ENCODE data around the gene IRF4.

The IRF4 gene

DNA sequence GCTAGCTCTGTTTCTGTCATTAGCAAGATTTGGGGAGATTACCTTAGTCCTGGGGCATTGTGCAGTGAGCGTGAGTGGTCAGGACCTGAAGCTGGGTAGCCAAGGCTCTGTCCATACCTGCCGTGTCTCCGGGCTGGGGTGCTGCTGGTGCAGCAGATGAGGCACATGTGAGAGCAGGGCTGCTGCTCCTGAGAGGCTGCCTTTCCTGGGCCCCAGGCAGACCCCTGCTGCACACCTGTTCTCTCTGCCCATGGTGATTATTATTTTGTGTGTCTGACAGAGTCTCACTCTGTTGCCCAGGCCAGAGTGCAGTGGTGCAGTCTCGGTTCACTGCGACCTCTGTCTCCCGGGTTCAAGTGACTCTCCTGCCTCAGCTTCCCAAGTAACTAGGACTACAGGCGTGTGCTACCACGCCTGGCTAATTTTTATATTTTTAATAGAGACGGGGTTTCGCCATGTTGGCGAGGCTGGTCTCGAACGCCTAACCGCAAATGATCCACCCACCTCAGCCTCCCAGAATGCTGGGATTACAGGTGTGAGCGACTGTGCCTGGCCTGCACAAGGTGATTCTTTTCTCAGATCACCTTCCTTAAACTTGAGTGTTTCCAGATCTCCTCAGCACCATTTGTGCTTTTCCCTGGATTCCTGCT is 36.8 kb upstream of the IRF4 start:
- Histone ChIP-seq H3K27ac (ENCODE audit: low read depth, low read length, severe bottlenecking) (no peak overlapping the region), H3K9me3 (ENCODE audit: control insufficient read depth, low read length) (peaks cover 9% of the 10 kb centered on the region), H3K36me3 (ENCODE audit: control insufficient read depth, insufficient read depth, low read length) (no peaks in the 10 kb centered on the region), H3K4me3 (ENCODE audit: extremely low read depth, insufficient read depth, low read length, poor library complexity, severe bottlenecking) (no peak overlapping the region), H3K4me1 (ENCODE audit: control insufficient read depth, insufficient read depth, low read length, poor library complexity, severe bottlenecking) (no peaks in the 10 kb centered on the region)
- WGBS, 2 experiments (ENCODE audit: insufficient coverage in 2 of 2), result 84 to 90% methylated on average over 11 to 15 of the region's 15 CpGs

DNA sequence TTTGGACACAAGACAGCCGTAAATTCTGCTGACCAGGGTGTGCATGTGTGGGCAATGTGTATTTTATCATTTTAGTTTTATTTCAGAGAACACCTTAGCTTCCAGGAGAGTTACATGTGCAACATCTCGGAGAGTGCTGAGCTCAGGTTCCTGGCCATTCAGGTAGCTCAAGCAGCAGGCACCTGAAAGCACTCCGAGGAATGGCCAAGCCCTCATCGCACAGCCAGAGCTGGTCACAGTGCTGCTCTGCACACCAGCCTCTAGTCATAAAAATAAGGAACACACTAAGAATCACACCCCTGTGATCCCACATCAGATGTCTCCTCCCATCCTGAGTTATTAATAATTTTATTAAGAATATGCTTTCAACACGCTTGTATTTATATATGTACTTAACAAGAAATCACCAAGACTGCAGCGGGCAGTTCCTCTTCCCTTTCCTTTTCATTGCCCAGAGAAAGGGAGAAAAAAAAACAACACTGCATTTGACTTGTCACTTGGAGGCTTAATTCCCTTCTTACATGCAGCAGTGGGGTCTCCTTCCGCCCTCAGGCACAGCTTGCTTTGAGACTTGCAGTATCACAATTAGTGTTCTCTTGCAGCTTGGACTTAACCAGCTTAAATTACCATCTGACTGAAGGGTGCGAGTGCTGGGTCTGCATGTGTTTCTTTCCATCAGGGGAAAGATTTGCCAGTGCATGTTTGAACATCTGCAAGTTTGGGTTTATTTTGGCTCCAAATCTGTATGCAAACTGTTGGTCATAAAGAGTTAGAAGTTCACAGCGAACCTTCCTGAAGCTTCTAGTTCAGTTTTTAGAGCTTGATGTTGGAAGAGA is 36.0 kb upstream of the IRF4 start:
- H3K9me3 ChIP-seq (ENCODE audit: control insufficient read depth, low read length), result peaks cover 9% of the 10 kb centered on the region
- 77 to 82% methylated on average over 6 to 9 of the region's 9 CpGs for WGBS, 2 experiments (ENCODE audit: insufficient coverage in 2 of 2)
- H3K36me3 ChIP-seq (ENCODE audit: control insufficient read depth, insufficient read depth, low read length), result no peaks in the 10 kb centered on the region
- H3K4me3 ChIP-seq (ENCODE audit: extremely low read depth, insufficient read depth, low read length, poor library complexity, severe bottlenecking), result no peak overlapping the region
- no peaks in the 10 kb centered on the region for H3K4me1 ChIP-seq (ENCODE audit: control insufficient read depth, insufficient read depth, low read length, poor library complexity, severe bottlenecking)
- H3K27ac ChIP-seq (ENCODE audit: low read depth, low read length, severe bottlenecking), result no peak overlapping the region

DNA sequence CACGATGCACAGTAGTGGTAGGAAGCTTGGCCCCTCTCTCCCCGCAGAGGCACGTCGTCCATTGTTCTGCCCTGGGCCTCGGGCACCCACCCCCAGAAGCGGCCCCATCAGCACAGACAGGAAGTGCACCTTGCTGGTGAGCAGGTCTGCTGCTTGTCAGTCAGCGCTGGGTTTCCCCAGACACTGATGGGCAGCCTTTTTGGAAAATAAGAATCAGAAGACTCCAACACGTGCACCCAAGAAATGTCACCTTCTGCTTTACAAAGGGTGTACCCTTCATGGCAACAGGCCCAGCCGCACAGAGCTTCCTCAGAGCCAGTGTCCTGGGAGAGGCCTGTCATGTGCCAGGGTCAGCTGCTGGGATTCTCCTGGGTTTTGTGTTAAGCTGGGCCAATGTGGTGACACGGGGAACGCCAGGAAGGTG is 34.7 kb upstream of the IRF4 start:
- no peak overlapping the region for H3K4me3 ChIP-seq (ENCODE audit: extremely low read depth, insufficient read depth, low read length, poor library complexity, severe bottlenecking)
- H3K36me3 ChIP-seq (ENCODE audit: control insufficient read depth, insufficient read depth, low read length), result no peaks in the 10 kb centered on the region
- H3K4me1 ChIP-seq (ENCODE audit: control insufficient read depth, insufficient read depth, low read length, poor library complexity, severe bottlenecking), result no peaks in the 10 kb centered on the region
- WGBS, 2 experiments (ENCODE audit: insufficient coverage in 2 of 2), result 85 to 86% methylated on average over 11 of the region's 11 CpGs
- H3K9me3 ChIP-seq (ENCODE audit: control insufficient read depth, low read length), result peaks cover 9% of the 10 kb centered on the region
- H3K27ac ChIP-seq (ENCODE audit: low read depth, low read length, severe bottlenecking), result no peak overlapping the region

DNA sequence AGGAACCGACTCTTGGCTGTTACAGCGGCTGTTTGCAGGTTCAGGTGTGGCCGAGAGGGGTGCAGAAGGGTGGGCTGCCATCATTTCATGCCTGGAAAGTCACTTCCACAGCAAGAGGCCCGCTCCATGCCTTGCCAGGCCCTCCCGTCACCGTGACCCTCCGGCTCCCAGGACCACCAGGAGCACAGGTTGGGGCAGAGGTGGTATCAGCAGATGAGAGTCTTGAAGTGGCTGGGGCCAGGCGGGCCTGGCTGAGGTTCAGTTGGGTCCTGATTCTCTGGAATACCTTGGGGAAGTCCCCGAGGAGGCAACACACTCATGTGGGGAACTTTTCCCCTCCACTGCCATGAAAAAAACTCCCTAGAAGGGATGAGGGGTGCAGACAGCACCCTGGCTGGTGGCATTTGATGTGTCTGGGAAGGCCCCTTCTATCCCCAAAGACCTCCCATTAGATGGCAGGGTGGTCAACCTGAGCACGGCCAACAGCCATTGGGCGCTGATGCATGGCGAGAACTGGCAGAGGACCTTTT is 34.2 kb upstream of the IRF4 start:
- Histone ChIP-seq H3K36me3 (ENCODE audit: control insufficient read depth, insufficient read depth, low read length) (no peaks in the 10 kb centered on the region), H3K4me3 (ENCODE audit: extremely low read depth, insufficient read depth, low read length, poor library complexity, severe bottlenecking) (no peak overlapping the region), H3K27ac (ENCODE audit: low read depth, low read length, severe bottlenecking) (no peak overlapping the region), H3K4me1 (ENCODE audit: control insufficient read depth, insufficient read depth, low read length, poor library complexity, severe bottlenecking) (no peaks in the 10 kb centered on the region), H3K9me3 (ENCODE audit: control insufficient read depth, low read length) (peaks cover 11% of the 10 kb centered on the region)
- WGBS, 2 experiments (ENCODE audit: insufficient coverage in 2 of 2), result 77 to 81% methylated on average over 12 of the region's 12 CpGs

DNA sequence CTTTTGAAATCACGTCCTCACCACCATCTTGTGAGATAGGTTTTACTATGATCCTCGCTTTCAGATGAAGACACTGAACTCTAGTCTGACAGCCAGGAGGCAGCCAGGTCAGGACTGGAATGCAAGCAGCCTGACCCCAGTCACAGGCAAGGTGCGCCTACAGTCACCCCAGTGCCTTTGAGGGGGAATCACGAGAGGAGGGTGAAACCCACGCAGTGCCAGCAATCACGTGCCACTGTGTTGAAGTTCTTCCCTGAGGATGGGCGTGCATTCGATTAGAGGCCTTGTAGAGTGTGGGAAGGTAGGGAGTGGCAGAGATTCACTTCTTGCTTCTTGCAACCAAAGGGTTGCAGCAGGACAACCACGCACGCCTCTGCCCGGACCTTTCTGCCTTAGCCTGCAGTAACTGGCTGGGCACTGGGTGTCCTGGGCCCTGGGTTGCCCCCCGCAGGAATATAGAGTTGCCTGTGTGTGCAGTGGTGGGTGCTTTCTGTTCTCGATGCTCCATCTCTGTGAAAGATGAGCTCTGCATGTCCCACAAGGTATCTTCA is 33.7 kb upstream of the IRF4 start:
- Histone ChIP-seq H3K9me3 (ENCODE audit: control insufficient read depth, low read length) (peaks cover 16% of the 10 kb centered on the region), H3K4me1 (ENCODE audit: control insufficient read depth, insufficient read depth, low read length, poor library complexity, severe bottlenecking) (no peaks in the 10 kb centered on the region), H3K36me3 (ENCODE audit: control insufficient read depth, insufficient read depth, low read length) (no peaks in the 10 kb centered on the region), H3K27ac (ENCODE audit: low read depth, low read length, severe bottlenecking) (no peak overlapping the region), H3K4me3 (ENCODE audit: extremely low read depth, insufficient read depth, low read length, poor library complexity, severe bottlenecking) (no peak overlapping the region)
- WGBS, 2 experiments (ENCODE audit: insufficient coverage in 2 of 2), result 86 to 89% methylated on average over 11 to 13 of the region's 13 CpGs

DNA sequence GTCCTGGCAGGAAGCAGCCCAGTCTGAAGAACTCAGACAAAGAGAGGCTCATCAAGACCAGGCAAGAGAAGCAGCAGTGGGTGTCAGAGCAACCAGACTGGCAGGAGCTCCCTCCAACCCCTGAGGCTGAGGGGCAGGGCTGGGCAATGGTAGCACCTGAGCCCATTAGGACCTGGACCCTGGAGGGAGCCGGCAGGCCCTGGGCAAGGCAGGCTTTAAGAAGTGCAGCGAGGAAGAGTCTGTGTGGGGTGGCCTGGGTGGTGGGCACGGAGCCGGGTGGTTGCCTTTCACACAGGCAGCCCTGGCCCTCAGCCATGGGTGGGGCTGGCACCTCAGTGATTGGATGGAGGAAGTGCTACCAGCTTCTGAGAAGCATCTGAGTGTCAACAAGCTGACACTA is 33.1 kb upstream of the IRF4 start:
- Histone ChIP-seq H3K4me1 (ENCODE audit: control insufficient read depth, insufficient read depth, low read length, poor library complexity, severe bottlenecking) (no peaks in the 10 kb centered on the region), H3K36me3 (ENCODE audit: control insufficient read depth, insufficient read depth, low read length) (no peaks in the 10 kb centered on the region), H3K9me3 (ENCODE audit: control insufficient read depth, low read length) (peaks cover 17% of the 10 kb centered on the region), H3K27ac (ENCODE audit: low read depth, low read length, severe bottlenecking) (no peak overlapping the region), H3K4me3 (ENCODE audit: extremely low read depth, insufficient read depth, low read length, poor library complexity, severe bottlenecking) (no peak overlapping the region)
- 76 to 92% methylated on average over 4 of the region's 4 CpGs for WGBS, 2 experiments (ENCODE audit: insufficient coverage in 2 of 2)

DNA sequence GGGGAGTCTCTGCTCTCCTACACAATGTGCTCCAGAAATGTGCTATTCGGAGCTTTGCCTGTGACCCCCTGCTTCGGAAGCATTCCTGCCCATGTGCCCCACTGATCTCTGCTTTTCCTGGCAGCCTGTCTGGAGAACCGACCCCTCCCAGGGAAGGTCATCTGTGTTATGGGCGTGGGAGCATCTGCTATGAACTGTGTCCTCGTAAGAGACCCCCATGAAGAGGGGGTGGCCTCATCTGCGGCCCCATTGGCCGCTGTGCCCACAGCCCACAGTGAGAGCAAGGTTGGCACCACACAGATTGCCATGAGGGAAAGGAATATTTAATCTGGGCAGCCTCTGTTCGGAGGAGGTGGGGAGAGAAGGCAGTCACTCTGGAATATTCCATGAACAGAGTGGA is 32.7 kb upstream of the IRF4 start:
- Histone ChIP-seq H3K36me3 (ENCODE audit: control insufficient read depth, insufficient read depth, low read length) (no peaks in the 10 kb centered on the region), H3K27ac (ENCODE audit: low read depth, low read length, severe bottlenecking) (no peak overlapping the region), H3K9me3 (ENCODE audit: control insufficient read depth, low read length) (peaks cover 18% of the 10 kb centered on the region), H3K4me3 (ENCODE audit: extremely low read depth, insufficient read depth, low read length, poor library complexity, severe bottlenecking) (no peak overlapping the region), H3K4me1 (ENCODE audit: control insufficient read depth, insufficient read depth, low read length, poor library complexity, severe bottlenecking) (no peaks in the 10 kb centered on the region)
- 88 to 91% methylated on average over 8 of the region's 8 CpGs for WGBS, 2 experiments (ENCODE audit: insufficient coverage in 2 of 2)

DNA sequence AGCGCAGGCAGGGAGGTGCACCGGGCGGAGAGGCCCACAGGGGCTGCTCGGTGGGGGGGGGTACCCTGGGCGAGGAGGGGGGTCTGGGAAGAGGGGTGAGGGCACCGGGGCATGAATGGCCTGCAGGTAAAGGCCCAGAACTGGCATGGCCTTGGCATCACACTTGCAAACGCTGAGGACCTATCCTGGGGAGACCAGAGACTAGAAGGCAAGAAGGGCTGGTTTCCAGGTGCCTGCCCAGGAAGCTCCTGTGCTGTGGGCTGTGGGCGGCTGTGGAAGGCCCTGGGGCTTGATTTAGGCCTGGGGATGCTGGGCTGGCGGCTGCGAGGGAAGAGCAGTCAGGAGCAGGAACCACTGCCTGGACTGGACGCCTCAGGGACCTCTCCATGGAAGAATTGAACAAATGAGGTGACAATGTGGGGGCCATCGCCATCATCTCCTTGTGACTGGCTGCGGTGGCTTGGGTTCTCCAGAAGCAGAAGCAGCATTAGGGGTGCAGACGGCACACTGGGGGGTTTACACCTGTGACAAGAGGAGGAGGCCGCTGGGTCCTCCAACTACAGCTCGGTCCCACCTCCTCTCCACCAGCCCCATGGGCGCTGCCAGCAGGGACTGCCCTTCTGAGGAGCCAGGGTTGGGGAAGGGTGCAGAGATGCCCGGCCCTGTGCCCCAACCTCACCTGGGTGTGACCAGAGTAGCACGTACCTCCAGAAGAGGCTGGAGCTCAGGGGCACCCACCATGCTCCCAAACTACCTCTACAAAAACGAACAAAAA is 32.1 kb upstream of the IRF4 start:
- no peaks in the 10 kb centered on the region for H3K4me1 ChIP-seq (ENCODE audit: control insufficient read depth, insufficient read depth, low read length, poor library complexity, severe bottlenecking)
- 79 to 82% methylated on average over 12 to 14 of the region's 20 CpGs for WGBS, 2 experiments (ENCODE audit: insufficient coverage in 2 of 2)
- peaks cover 24% of the 10 kb centered on the region for H3K9me3 ChIP-seq (ENCODE audit: control insufficient read depth, low read length)
- H3K36me3 ChIP-seq (ENCODE audit: control insufficient read depth, insufficient read depth, low read length), result no peaks in the 10 kb centered on the region
- no peak overlapping the region for H3K27ac ChIP-seq (ENCODE audit: low read depth, low read length, severe bottlenecking)
- H3K4me3 ChIP-seq (ENCODE audit: extremely low read depth, insufficient read depth, low read length, poor library complexity, severe bottlenecking), result no peak overlapping the region

DNA sequence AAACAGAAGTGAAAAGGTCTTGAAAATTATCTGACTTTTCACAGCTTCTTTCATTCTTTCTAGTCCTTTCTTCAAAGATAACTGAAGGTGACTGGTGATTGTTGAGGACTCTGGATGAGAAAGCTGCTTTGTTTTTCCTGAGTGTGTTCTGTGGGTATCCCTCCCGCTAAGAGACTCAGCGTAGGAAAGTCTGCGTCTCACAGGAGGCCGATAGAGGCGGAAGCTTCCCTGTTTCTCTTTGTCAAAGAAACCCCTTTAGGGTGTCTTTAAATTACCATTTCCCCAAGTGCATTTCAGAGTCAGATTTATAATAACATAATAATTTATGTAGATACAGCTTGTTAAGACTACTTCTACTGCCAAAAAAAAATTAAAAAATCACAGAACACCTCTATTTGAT is 31.2 kb upstream of the IRF4 start:
- Histone ChIP-seq H3K4me3 (ENCODE audit: extremely low read depth, insufficient read depth, low read length, poor library complexity, severe bottlenecking) (no peak overlapping the region), H3K9me3 (ENCODE audit: control insufficient read depth, low read length) (peaks cover 22% of the 10 kb centered on the region), H3K27ac (ENCODE audit: low read depth, low read length, severe bottlenecking) (no peak overlapping the region), H3K4me1 (ENCODE audit: control insufficient read depth, insufficient read depth, low read length, poor library complexity, severe bottlenecking) (no peaks in the 10 kb centered on the region), H3K36me3 (ENCODE audit: control insufficient read depth, insufficient read depth, low read length) (no peaks in the 10 kb centered on the region)
- 91 to 100% methylated on average over 3 to 5 of the region's 5 CpGs for whole genome bisulfite sequencing, 2 experiments (ENCODE audit: insufficient coverage in 2 of 2)

DNA sequence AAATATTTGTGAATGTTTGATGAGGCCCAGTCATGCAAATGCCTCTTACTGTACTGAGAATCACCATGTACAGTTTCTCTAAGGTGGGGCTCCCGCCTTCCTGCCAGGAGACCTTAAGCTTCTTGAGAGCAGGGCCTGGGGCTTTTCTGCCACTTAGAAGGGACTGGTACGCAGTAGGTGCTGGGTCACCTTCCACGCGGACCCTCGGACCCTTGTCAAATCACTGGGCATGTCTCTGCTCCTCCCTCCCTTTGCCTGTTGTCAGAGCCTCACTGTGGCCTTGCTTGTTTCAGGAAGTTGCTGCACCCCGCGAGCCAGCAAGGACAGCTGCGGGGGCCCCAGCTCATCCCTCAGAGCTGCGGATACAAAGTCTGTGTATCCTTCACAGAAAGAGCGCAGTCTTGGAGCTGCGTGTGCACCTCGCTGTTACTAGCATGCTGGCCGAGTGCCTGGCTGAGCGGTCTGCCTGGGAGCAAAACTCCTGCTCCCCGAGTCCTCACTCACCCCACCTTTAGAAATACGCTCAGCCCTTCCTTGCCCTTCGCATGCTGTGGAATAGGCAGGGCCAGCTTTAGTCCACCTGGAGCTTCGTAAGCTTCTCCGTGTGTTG is 30.7 kb upstream of the IRF4 start:
- Histone ChIP-seq H3K36me3 (ENCODE audit: control insufficient read depth, insufficient read depth, low read length) (no peaks in the 10 kb centered on the region), H3K27ac (ENCODE audit: low read depth, low read length, severe bottlenecking) (no peak overlapping the region), H3K4me3 (ENCODE audit: extremely low read depth, insufficient read depth, low read length, poor library complexity, severe bottlenecking) (no peak overlapping the region), H3K9me3 (ENCODE audit: control insufficient read depth, low read length) (peaks cover 20% of the 10 kb centered on the region), H3K4me1 (ENCODE audit: control insufficient read depth, insufficient read depth, low read length, poor library complexity, severe bottlenecking) (no peaks in the 10 kb centered on the region)
- 84 to 88% methylated on average over 19 of the region's 19 CpGs for WGBS, 2 experiments (ENCODE audit: insufficient coverage in 2 of 2)
